Mesenchymal stem cell (in vitro differentiated cells and primary cell): ENCODE data around the gene ZBTB24.
"Not testable (repeated sequence)": the region's sequence is repeated elsewhere in the genome, so short reads cannot be mapped to it uniquely, and the experiment has no call there.

Experiments used
- DNase-seq: peaks from one replicate; pipeline ENCODE4 v3.0.0-alpha.2; 2013
- H2AFZ ChIP-seq: one replicate; pipeline ENCODE4 v1.6.1; 2013; ENCODE audit warnings: low read depth, mild to moderate bottlenecking, control low read depth, inconsistent platforms, low read length, moderate library complexity
- H2AK5ac ChIP-seq: 2 replicates; pipeline ENCODE4 v1.6.1; 2013; ENCODE audit warnings: low read length, moderate library complexity, mild to moderate bottlenecking, inconsistent platforms; ENCODE audit not compliant: severe bottlenecking
- H2BK120ac ChIP-seq: one replicate; pipeline ENCODE4 v1.6.1; 2013; ENCODE audit warnings: low read depth, mild to moderate bottlenecking, inconsistent platforms, low read length, moderate library complexity
- H2BK12ac ChIP-seq, 2 experiments: one replicate each; pipeline ENCODE4 v1.6.1; 2013; ENCODE audit warnings: inconsistent platforms in 2 of 2, low read length in 2 of 2, mild to moderate bottlenecking in 2 of 2, moderate library complexity in 2 of 2, control low read depth in 1 of 2
- H2BK15ac ChIP-seq: one replicate; pipeline ENCODE4 v1.6.1; 2013; ENCODE audit warnings: mild to moderate bottlenecking, low read depth, inconsistent platforms; ENCODE audit not compliant: poor library complexity, severe bottlenecking
- H2BK5ac ChIP-seq: 2 replicates; pipeline ENCODE4 v1.6.1; 2013; ENCODE audit warnings: low read depth, mild to moderate bottlenecking, low read length, control low read depth, inconsistent platforms; ENCODE audit not compliant: poor library complexity, severe bottlenecking
- H3K14ac ChIP-seq, 2 experiments: one replicate each; pipeline ENCODE4 v1.6.1; 2013; ENCODE audit warnings: inconsistent platforms in 2 of 2, low read length in 2 of 2, control low read depth in 1 of 2, mild to moderate bottlenecking in 1 of 2, moderate library complexity in 1 of 2
- H3K18ac ChIP-seq, 2 experiments: one replicate each; pipeline ENCODE4 v1.6.1; 2013; ENCODE audit warnings: inconsistent platforms in 2 of 2, low read length in 2 of 2, control low read depth in 1 of 2, low read depth in 1 of 2, mild to moderate bottlenecking in 1 of 2
- H3K23ac ChIP-seq, 2 experiments: one replicate each; pipeline ENCODE4 v1.6.1; 2013; ENCODE audit warnings: inconsistent platforms in 2 of 2, low read length in 2 of 2, mild to moderate bottlenecking in 2 of 2, moderate library complexity in 2 of 2, control low read depth in 1 of 2
- H3K27ac ChIP-seq: 2 replicates; pipeline ENCODE4 v1.5.1; 2013; ENCODE audit warnings: mild to moderate bottlenecking, moderate library complexity, low read length, control low read depth, inconsistent platforms; ENCODE audit not compliant: poor library complexity, severe bottlenecking
- H3K27me3 ChIP-seq, 2 experiments: 2 replicates each; pipeline versions ENCODE4 v1.6.1 to v1.7.0; 2013; ENCODE audit warnings: low read length in 2 of 2, mild to moderate bottlenecking in 2 of 2, moderate library complexity in 2 of 2, control low read depth in 1 of 2, inconsistent platforms in 1 of 2; ENCODE audit not compliant: control insufficient read depth in 1 of 2, insufficient read depth in 1 of 2
- H3K36me3 ChIP-seq, 2 experiments: 2 replicates each; pipeline versions ENCODE4 v1.6.1 to v1.7.0; 2013; ENCODE audit warnings: low read length in 2 of 2, control low read depth in 1 of 2, inconsistent platforms in 1 of 2, low read depth in 1 of 2, mild to moderate bottlenecking in 1 of 2; ENCODE audit not compliant: insufficient read depth in 2 of 2, control insufficient read depth in 1 of 2
- H3K4ac ChIP-seq, 2 experiments: one replicate each; pipeline ENCODE4 v1.6.1; 2013; ENCODE audit warnings: inconsistent platforms in 2 of 2, low read length in 2 of 2, mild to moderate bottlenecking in 2 of 2, moderate library complexity in 2 of 2, control low read depth in 1 of 2, low read depth in 1 of 2
- H3K4me1 ChIP-seq: 2 replicates; pipeline ENCODE4 v1.6.1; 2013; ENCODE audit warnings: low read depth, low read length, control low read depth; ENCODE audit not compliant: control insufficient read depth, insufficient read depth
- H3K4me2 ChIP-seq: 2 replicates; pipeline ENCODE4 v1.6.1; 2013; ENCODE audit warnings: low read length, mild to moderate bottlenecking, inconsistent platforms; ENCODE audit not compliant: poor library complexity, severe bottlenecking
- H3K4me3 ChIP-seq, 2 experiments: 2 replicates each; pipeline versions ENCODE4 v1.5.1 to v1.7.0; 2013; ENCODE audit warnings: low read length in 2 of 2, mild to moderate bottlenecking in 2 of 2, control low read depth in 1 of 2, low read depth in 1 of 2; ENCODE audit not compliant: insufficient read depth in 1 of 2
- H3K79me1 ChIP-seq: replicated peaks from 2 replicates; pipeline ENCODE4 v1.6.1; 2013; ENCODE audit warnings: mild to moderate bottlenecking, control low read depth, low read length, inconsistent platforms; ENCODE audit not compliant: poor library complexity, severe bottlenecking
- H3K9ac ChIP-seq: 2 replicates; pipeline ENCODE4 v1.7.0; 2013; ENCODE audit warnings: mild to moderate bottlenecking, low read length, moderate library complexity
- H3K9me3 ChIP-seq: 2 replicates; pipeline ENCODE4 v1.7.0; 2013; ENCODE audit warnings: mild to moderate bottlenecking, low read length; ENCODE audit not compliant: control insufficient read depth
- H4K8ac ChIP-seq: one replicate; pipeline ENCODE4 v1.6.1; 2013; ENCODE audit warnings: inconsistent platforms, mild to moderate bottlenecking, low read length, moderate library complexity
- H4K91ac ChIP-seq: one replicate; pipeline ENCODE4 v1.6.1; 2013; ENCODE audit warnings: mild to moderate bottlenecking, low read length, inconsistent platforms
- WGBS: methylation state at CpG from one replicate; pipeline ENCODE4 v1.1.7; 2013; ENCODE audit warnings: mixed read lengths; 5-methylcytosine and 5-hydroxymethylcytosine counted together

ZBTB24 gene

GRCh38 chr6:109465772-109466171 is 17.2 kb downstream of the ZBTB24 start:
- H3K4me2 ChIP-seq: no peak overlapping the region
- H2BK12ac ChIP-seq: no peak overlapping the region
- peaks cover 30 to 96% of the 10 kb centered on the region in 2 experiments for H3K36me3 ChIP-seq
- no peak overlapping the region for H3K9ac ChIP-seq
- H3K4me3 ChIP-seq: no peak overlapping the region
- no peak overlapping the region for H2BK15ac ChIP-seq
- no peak overlapping the region for H3K4ac ChIP-seq
- no peak overlapping the region for H2AFZ ChIP-seq
- no peak overlapping the region for H2BK120ac ChIP-seq
- H3K18ac ChIP-seq: no peak overlapping the region
- no peak overlapping the region for H2BK5ac ChIP-seq
- H3K27ac ChIP-seq: no peak overlapping the region
- peaks cover 33% of the 10 kb centered on the region for H3K79me1 ChIP-seq
- H3K23ac ChIP-seq: no peak overlapping the region
- H4K8ac ChIP-seq: no peak overlapping the region
- no peaks in the 10 kb centered on the region for H3K9me3 ChIP-seq
- DNase-seq: no peak
- no peak overlapping the region for H3K14ac ChIP-seq
- no peak overlapping the region for H4K91ac ChIP-seq
- H2AK5ac ChIP-seq: no peak overlapping the region
- no peaks in the 10 kb centered on the region for H3K27me3 ChIP-seq
- H3K4me1 ChIP-seq: no peaks in the 10 kb centered on the region
- WGBS: 96% methylated on average over 7 of the region's 7 CpGs

GRCh38 chr6:109461733-109462526 is 21.1 kb downstream of the ZBTB24 start:
- no peak overlapping the region for H3K14ac ChIP-seq
- no peaks in the 10 kb centered on the region for H3K9me3 ChIP-seq
- no peak overlapping the region for H2BK120ac ChIP-seq
- H2BK15ac ChIP-seq: no peak overlapping the region
- peaks cover 13% of the 10 kb centered on the region for H3K79me1 ChIP-seq
- H3K18ac ChIP-seq: no peak overlapping the region
- H4K91ac ChIP-seq: no peak overlapping the region
- peaks cover 13 to 60% of the 10 kb centered on the region in 2 experiments for H3K36me3 ChIP-seq
- H2BK12ac ChIP-seq: no peak overlapping the region
- no peak overlapping the region for H3K4me2 ChIP-seq
- H2AFZ ChIP-seq: no peak overlapping the region
- no peak overlapping the region for H3K9ac ChIP-seq
- no peak overlapping the region for H3K23ac ChIP-seq
- no peaks in the 10 kb centered on the region for H3K4me1 ChIP-seq
- no peak overlapping the region for H4K8ac ChIP-seq
- H2AK5ac ChIP-seq: no peak overlapping the region
- DNase-seq: no peak
- no peak overlapping the region for H3K4me3 ChIP-seq
- no peak overlapping the region for H3K4ac ChIP-seq
- no peaks in the 10 kb centered on the region for H3K27me3 ChIP-seq
- H2BK5ac ChIP-seq: no peak overlapping the region
- no CpG with 5 or more reads among the region's 1 CpG for WGBS
- H3K27ac ChIP-seq: no peak overlapping the region

GRCh38 chr6:109461205-109461604 is 21.8 kb downstream of the ZBTB24 start:
- not testable (repeated sequence) for H3K18ac ChIP-seq, H3K27ac ChIP-seq, H2BK120ac ChIP-seq, H3K9me3 ChIP-seq, H2BK15ac ChIP-seq, H3K4me2 ChIP-seq, DNase-seq, H2AK5ac ChIP-seq, H3K4me3 ChIP-seq, H2BK5ac ChIP-seq, H3K4ac ChIP-seq, H3K14ac ChIP-seq, H2BK12ac ChIP-seq, H4K91ac ChIP-seq, H3K27me3 ChIP-seq, H3K9ac ChIP-seq, H4K8ac ChIP-seq, H2AFZ ChIP-seq, H3K23ac ChIP-seq, H3K4me1 ChIP-seq
- WGBS: no CpG with 5 or more reads among the region's 1 CpG
- Histone ChIP-seq H3K36me3 (peaks cover 12 to 53% of the 10 kb centered on the region in 2 experiments), H3K79me1 (peaks cover 12% of the 10 kb centered on the region)

- 96% methylated on average over 1 of the region's 3 CpGs for WGBS
- no peak overlapping the region for H3K4ac ChIP-seq
- no peak overlapping the region for H2BK12ac ChIP-seq
- no peak overlapping the region for H3K14ac ChIP-seq
- no peak overlapping the region for H2AK5ac ChIP-seq
- H2AFZ ChIP-seq: no peak overlapping the region
- H3K9me3 ChIP-seq: no peaks in the 10 kb centered on the region
- H3K27me3 ChIP-seq: no peaks in the 10 kb centered on the region
- DNase-seq: peak; percentile 17
- H4K8ac ChIP-seq: no peak overlapping the region
- no peak overlapping the region for H3K18ac ChIP-seq
- H3K23ac ChIP-seq: no peak overlapping the region
- no peak overlapping the region for H3K27ac ChIP-seq
- H3K4me3 ChIP-seq: no peak overlapping the region
- H2BK5ac ChIP-seq: no peak overlapping the region
- peaks cover 9% of the 10 kb centered on the region for H3K4me1 ChIP-seq
- no peak overlapping the region for H2BK15ac ChIP-seq
- H2BK120ac ChIP-seq: no peak overlapping the region
- H3K9ac ChIP-seq: no peak overlapping the region
- H3K36me3 ChIP-seq: peaks cover 5 to 44% of the 10 kb centered on the region in 2 experiments
- no peak overlapping the region for H3K4me2 ChIP-seq
- H3K79me1 ChIP-seq: peaks cover 11% of the 10 kb centered on the region
- H4K91ac ChIP-seq: no peak overlapping the region
Observed at GRCh38 chr6:109460161-109460829, 22.7 kb downstream of the ZBTB24 start.
